GM18861 (cell line): ENCODE results near the gene SECISBP2.

Source experiments
- ATAC-seq: cut with Tn5 transposase; IDR thresholded peaks from one replicate; pipeline ENCODE4 v1.9.1; 2021; ENCODE audit not compliant: unreplicated experiment

SECISBP2 gene

GRCh38 chr9:89400403-89401116, 82.3 kb downstream of the SECISBP2 start:
- ATAC-seq = peak; percentile 78

- ATAC-seq = no peak
These were observed 84.6 kb downstream of the SECISBP2 start for GRCh38 chr9:89402695-89403427.

- no peak for ATAC-seq
These were observed 85.8 kb downstream of the SECISBP2 start for GRCh38 chr9:89404074-89404473.

GRCh38 chr9:89405826-89406225, 87.5 kb downstream of the SECISBP2 start:
- peak; percentile 55 for ATAC-seq

GRCh38 chr9:89407070-89407469, 88.8 kb downstream of the SECISBP2 start:
- ATAC-seq = no peak

GRCh38 chr9:89408628-89409101, 90.4 kb downstream of the SECISBP2 start:
- ATAC-seq = no peak
